AG09319 (cell line): ENCODE data around the gene STAT3.
"Not testable (repeated sequence)": the region's sequence is repeated elsewhere in the genome, so short reads cannot be mapped to it uniquely, and the experiment has no call there.

Experiments
- DNase-seq: peaks from one replicate; pipeline ENCODE4 v3.0.0-alpha.2; 2010; ENCODE audit warnings: low read depth; ENCODE audit errors: extremely low read depth
- TF ChIP-seq, protein P1 (sequence below): IDR thresholded peaks from 2 replicates; pipeline ENCODE4 v1.5.1; 2011; ENCODE audit warnings: low read depth, mild to moderate bottlenecking, inconsistent platforms, low read length, moderate library complexity

STAT3 gene

DNA sequence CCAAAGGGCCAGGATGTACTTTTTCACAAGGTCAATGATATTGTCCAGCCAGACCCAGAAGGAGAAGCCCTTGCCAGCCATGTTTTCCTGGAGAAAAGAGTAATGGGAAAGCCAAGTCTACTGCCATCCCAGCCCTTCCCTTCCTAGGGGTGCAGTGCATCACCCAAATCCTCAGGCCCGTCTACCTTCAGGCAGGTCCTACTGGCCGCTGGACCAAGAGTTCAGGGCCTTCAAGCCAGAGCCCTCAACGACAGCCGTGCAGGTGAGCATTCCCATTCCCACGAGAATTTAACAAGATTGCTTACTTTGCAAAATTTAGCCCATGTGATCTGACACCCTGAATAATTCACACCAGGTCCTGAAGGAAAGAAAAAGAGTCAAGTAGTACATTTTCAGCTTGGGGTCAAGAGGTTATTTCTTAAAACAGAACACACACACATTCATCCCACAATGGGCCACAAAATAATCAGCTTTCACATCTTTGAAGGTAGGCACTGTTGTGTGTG, 64.9 kb downstream of the STAT3 start:
- DNase-seq, result no peak
- TF ChIP-seq, protein P1, sequence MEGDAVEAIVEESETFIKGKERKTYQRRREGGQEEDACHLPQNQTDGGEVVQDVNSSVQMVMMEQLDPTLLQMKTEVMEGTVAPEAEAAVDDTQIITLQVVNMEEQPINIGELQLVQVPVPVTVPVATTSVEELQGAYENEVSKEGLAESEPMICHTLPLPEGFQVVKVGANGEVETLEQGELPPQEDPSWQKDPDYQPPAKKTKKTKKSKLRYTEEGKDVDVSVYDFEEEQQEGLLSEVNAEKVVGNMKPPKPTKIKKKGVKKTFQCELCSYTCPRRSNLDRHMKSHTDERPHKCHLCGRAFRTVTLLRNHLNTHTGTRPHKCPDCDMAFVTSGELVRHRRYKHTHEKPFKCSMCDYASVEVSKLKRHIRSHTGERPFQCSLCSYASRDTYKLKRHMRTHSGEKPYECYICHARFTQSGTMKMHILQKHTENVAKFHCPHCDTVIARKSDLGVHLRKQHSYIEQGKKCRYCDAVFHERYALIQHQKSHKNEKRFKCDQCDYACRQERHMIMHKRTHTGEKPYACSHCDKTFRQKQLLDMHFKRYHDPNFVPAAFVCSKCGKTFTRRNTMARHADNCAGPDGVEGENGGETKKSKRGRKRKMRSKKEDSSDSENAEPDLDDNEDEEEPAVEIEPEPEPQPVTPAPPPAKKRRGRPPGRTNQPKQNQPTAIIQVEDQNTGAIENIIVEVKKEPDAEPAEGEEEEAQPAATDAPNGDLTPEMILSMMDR, result no peak

DNA sequence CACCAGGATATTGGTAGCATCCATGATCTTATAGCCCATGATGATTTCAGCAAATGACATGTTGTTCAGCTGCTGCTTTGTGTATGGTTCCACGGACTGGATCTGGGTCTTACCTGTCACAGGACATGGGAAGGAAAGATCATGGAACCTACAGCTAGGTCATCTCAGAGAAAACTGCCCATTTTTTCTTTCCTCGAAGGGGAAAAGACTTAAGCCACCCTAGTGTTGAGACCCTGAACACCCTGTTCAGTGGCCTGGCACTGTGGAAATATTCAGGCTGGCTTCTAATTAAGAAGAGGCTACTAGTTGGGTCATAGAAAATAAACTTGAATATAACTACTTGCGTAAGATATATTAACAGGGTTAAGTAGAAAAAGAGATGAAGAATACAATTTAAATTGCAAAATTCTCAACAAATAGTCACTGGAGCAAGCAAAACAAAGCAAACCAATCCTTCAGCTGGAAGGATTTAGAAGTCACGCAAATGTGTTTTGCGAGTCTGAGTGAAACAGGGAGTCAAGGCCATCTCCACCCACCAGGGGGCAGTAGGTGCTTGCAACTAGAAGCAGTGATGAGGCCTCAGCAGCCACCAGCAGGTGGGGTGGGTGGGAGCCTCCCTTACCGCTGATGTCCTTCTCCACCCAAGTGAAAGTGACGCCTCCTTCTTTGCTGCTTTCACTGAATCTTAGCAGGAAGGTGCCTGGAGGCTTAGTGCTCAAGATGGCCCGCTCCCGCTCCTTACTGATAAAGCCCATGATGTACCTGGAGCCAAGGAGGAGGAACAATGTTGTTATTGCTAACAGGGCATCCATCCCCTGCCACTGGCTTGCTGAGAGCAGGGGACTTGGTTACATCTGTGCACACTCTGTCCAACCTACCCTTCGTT, 65.6 kb downstream of the STAT3 start:
- peak; percentile 96 for DNase-seq
- TF ChIP-seq, protein P1, result peak; percentile 100

GRCh38 chr17:42321555-42321954, 66.7 kb downstream of the STAT3 start:
- TF ChIP-seq, protein P1, result no peak
- DNase-seq, result no peak

DNA sequence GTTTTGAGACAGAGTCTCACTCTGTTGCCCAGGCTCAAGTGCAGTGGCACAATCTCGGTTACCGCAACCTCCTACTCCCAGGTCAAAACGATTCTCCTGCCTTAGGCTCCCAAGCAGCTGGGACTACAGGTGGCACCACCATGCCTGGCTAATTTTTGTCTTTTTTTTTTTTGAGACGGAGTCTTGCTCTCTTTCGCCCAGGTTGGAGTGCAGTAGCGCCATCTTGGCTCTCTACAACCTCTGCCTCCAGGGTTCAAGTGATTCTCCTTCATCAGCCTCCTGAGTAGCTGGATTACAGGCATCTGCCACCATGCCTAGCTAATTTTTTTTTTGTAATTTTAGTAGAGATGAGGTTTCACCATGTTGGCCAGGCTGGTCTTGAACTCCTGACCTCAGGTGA, 70.3 kb downstream of the STAT3 start:
- DNase-seq, result not testable (repeated sequence)

GRCh38 chr17:42317266-42317845, 70.9 kb downstream of the STAT3 start:
- no peak for DNase-seq
- TF ChIP-seq, protein P1, result no peak

GRCh38 chr17:42316755-42317154, 71.5 kb downstream of the STAT3 start:
- no peak for DNase-seq
- TF ChIP-seq, protein P1, result no peak

DNA sequence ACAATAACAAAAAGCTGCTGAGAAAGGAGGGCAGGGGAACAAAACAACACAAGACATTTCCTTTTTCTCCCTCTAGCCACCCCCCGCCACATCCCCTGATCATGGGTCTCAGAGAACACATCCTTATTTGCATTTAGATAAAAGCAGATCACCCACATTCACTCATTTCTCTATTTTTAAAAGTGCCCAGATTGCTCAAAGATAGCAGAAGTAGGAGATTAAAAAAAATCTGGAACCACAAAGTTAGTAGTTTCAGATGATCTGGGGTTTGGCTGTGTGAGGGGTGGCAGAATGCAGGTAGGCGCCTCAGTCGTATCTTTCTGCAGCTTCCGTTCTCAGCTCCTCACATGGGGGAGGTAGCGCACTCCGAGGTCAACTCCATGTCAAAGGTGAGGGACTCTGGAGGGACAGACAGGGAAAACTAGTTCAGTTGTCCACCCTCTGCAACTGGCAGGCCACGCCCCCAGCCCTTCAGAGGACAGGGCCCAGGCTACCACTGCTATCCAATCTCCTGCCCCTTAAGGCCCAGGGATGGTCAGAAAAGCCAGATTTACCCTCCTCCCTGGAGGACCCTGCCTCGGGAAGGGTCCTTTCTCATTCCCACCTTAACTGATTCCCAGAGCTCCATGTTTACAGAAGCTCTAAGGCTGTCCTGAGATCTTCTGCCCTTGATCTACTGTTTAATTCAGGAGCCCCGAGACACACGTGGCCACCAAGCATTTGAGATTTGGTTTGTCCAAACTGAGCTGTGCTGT, 72.7 kb downstream of the STAT3 start:
- TF ChIP-seq, protein P1, result no peak
- no peak for DNase-seq
